ENCODE data around the gene SLK. TPM values are rescaled to one million over a fixed set of nuclear protein-coding genes. Genes with fewer than 3 reads are reported as not detected.
A peak's percentile ranks its signal among the peaks of the same experiment; 100 is the strongest.

Gene SLK
- polyA plus RNA-seq, 5 donors, result 41.9 to 72.8 (median 66.7) TPM

- no peak for DNase-seq
Observed at GRCh38 chr10:103985726-103986125, 18.8 kb downstream of the SLK start.

GRCh38 chr10:103986360-103986759, 19.4 kb downstream of the SLK start:
- no peak for DNase-seq

DNA sequence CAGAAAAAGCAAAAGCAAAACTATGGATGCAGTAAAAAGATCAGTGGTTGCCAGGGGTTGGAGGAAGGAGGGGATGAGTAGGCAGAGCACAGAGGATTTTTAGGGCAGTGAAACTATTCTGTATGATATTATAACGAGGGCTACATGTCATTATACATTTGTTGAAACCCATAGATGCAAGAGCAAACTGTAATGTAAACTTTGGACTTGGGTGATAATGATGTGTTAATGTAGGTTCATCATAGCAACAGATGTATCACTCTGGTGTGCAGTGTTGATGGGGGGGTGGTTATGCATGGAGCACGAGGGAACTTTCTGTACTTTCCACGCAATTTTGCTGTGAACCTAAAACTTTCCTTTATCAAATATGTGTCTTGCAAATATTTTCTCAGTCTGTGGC, 23.2 kb downstream of the SLK start:
- DNase-seq, result peak; percentile 49 to 55

DNA sequence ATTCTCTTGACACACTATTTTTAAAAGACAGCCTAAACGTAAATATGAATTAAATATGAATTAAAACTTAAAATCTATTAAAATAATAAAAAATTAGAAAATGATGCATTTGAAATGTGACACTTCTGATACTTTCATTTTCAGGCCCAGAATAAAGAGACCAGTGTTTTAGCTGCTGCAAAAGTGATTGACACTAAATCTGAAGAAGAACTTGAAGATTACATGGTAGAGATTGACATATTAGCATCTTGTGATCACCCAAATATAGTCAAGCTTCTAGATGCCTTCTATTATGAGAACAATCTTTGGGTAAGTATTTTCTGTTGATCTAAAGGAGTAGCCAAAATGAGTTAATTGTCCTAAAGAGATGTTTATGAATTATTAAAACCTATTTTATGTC, 23.6 kb downstream of the SLK start:
- no peak for DNase-seq

GRCh38 chr10:103991393-103992128, 24.6 kb downstream of the SLK start:
- DNase-seq, result no peak

DNA sequence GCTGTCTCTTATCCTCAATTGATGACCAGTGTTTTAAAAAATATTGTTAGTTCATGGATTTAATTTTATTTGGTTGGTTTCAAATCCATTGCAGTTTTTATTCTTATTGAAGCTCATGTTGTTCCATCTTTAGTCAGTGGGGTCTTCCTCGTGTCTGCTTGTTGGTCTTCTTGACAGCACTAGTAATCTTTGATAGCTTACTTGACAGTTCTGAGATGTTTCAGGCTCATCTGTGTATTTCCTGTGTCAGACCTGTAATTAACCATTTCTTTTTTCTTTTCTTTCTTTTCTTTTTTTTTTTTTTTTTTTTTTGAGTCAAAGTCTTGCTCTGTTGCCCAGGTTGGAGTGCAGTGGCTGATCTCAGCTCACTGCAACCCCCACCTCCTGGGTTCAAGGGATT, 28.2 kb downstream of the SLK start:
- DNase-seq, result no peak

DNA sequence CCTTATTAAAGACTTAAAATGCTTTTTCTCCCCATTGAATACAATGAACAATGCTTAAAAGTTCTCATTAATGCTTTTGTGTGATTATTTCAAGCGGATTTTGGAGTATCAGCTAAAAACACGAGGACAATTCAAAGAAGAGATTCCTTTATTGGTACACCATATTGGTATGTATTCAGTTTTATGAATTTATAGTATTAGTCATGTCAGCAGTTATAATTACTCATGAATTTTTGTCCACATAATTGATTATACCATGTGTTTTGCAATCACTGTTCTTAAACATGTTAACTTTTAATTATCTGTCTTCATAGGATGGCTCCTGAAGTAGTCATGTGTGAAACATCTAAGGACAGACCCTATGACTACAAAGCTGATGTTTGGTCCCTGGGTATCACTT, 31.9 kb downstream of the SLK start:
- no peak for DNase-seq

- DNase-seq, result no peak
Observed at GRCh38 chr10:104002911-104003310, 36.0 kb downstream of the SLK start.

DNA sequence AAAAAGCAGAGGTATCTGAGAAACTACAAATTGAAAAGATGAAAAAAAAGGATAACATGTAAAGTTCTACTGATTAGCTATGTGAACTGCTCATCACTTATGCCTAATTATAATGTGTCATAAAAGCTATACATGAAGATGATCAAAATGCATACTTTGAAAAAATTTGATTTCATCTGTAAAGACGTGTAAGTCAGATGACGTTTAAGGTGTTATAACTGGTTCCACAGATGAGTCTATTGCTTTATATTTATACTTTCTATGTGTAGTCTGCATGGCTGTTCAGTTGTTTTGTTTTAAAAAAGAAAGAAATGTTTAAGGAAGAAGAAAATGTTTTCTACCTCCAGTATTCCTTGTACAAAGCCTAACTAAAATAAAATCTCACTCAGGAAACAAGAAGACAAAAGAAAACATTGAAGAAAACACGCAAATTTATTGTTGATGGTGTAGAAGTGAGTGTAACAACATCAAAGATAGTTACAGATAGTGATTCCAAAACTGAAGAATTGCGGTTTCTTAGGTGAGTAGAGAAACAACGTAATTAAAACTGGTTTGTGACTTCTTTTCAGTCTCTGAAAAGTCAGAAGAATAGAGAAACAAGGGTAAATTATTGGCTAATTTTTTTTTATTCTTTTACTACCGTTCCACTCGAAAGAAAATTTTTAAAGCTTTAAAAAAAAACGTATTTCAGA, 38.4 kb downstream of the SLK start:
- DNase-seq, result no peak

GRCh38 chr10:104011904-104012303, 45.0 kb downstream of the SLK start:
- no peak for DNase-seq

- DNase-seq, result no peak
Observed at GRCh38 chr10:104013489-104013888, 46.5 kb downstream of the SLK start.

DNA sequence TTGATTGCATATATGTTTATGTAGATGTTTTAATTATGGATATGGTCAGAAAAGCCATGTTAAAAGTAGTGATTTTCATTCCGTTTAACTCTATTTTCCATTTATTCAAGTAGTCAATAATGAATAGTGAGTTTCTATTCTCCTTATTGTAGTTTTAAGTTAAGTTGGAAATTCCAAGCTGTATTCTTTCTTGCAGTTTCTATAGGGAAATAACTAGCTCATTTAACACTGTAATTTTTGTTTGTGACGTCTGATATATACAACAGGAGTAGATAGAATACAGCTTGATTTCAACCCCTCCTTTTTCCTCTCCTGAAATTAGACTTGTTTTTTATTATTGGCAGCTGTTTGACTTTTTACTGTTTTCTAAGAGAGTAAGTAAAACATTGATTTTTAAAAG, 47.2 kb downstream of the SLK start:
- DNase-seq, result no peak

DNA sequence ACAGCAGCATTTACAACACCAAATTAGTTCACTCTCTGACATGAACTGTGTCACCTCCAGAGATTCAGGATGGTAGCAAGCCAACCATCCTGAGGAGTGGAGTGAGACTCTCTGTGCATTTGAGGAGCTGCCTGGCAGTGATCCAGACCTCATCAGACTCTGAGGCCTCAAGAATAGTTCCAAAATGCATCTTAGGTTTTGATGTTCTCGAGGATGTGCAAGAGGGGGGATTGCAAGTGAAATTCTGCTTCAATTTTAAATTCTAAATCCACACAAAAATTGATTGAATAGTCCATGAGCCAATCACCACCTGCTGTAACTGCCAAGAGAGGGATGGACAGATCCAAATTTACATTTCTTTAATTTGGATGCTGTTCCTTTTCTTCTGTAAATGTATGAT, 49.7 kb downstream of the SLK start:
- no peak for DNase-seq

- DNase-seq, result no peak
Observed at GRCh38 chr10:104018471-104018870, 51.5 kb downstream of the SLK start.

DNA sequence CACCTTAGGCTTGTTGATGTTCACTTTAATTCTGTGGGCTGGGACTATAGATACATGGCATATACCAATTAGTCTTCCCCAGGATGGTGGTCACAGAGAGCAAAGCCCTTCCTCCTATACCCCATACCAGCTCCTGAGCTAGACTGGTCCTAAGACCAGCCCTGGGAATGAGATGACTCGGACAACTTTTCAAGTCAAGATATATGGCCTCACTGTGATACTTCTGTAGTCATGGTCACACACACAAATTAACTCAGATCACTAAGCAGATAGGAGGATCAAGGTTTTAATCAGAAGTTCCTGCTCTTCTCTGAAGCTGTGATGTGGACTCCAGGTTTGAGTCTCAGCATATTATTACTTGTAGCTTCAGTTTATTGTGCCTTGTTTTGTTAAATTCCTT, 53.1 kb downstream of the SLK start:
- DNase-seq, result no peak

DNA sequence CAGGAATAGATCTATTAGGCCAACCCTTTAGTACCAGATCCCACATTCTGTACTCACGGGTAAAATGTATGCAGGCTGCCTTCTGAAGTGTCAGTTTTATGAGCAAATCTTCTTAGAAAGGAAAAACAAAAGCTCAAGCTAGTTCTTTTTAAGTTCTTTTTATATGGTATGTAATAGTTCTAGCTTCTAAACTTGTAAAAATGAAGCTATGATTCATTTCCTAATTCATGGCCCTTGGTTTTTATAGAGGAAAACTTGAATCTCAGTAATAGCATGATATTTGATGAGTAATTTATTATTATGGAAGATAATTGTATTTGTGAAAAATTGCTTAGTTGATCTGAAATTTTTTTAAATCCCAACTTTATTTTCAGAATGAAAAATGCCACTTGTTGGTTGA, 54.3 kb downstream of the SLK start:
- DNase-seq, result no peak

- DNase-seq, result no peak
Observed at GRCh38 chr10:104022026-104022425, 55.1 kb downstream of the SLK start.

DNA sequence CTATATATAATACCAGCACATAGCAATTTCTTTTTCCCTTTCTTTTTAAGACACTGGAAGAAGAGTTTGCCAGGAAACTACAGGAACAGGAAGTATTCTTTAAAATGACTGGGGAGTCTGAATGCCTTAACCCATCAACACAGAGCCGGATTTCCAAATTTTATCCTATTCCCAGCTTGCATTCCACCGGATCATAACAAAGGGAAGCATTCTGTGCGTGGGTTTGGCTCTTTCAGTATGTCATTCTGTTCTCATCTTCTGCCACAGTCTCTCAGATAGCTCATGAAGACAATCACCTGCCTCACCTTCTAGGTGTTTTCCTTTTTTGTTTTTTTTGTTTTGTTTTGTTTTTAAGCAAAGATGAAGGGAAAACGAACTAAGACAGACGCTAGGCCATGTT, 58.6 kb downstream of the SLK start:
- DNase-seq, result no peak

DNA sequence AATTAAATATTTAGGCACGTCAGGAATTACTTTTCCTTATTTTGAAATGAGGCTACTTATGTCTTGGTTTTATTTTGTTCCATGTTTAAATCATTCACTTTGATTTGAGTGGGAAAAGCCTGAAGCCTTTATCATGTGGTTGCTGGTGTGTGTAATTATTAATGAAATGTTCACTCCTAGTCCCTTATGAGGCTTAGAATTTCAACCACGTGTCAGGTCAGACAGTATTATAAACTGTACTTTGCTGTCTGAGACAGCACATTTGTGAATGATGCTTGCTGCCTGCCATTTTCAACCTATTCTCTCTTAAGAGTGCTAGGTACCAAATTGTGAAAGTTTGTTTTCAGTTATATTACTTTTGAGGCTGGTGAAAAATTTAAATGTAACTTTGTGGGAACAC, 59.8 kb downstream of the SLK start:
- no peak for DNase-seq

GRCh38 chr10:104028146-104028545, 61.2 kb downstream of the SLK start:
- DNase-seq, result peak in 1 of 2 donors; percentile 23

DNA sequence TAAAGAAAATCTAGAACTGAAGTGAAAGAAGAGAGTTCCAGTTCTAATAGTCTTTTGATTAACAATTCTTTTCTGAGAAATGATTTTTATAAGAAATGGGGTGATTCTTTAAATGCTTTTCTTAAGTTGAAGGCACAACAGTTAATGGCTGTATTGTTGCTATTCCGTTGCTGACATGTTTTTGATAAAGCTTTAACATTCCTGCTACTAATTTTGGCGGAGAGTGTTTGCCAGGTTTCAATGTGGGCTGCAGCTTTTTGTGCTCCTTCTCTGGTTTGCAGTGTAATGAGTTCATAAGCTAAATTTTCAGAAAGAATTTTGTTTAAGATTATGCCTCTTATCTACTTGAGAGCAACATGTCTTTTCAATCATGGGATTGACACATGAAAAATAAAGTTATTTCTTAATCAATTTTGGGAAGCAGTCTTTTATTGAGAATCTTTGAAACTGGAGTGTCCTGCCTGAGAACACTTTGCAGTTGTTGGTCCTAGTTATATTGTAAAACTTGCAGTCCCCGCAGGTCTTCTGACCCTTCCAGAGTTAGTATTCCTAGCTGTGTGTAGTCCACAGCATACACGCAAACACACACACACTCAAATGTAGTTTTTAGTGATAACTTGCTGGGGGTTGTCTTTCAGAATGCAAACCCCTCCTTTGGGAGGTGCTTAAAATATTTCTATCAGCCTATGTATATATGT, 62.0 kb downstream of the SLK start:
- DNase-seq, result no peak

DNA sequence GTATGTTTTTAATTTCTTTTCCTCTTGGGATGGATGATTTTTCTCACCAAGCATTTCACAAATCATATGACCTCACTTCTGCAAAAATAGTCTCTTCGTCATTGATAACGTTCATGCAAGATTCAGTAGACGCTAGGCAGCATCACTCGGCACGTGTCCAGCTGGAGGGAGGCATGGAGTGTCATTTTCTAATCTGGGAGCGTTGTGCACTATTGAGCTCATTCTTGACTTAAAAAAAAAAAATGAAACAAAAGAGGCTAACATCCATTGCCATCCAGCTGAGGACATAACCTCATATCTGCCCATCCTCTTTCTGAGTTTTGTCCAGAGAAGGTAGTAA, 62.6 kb downstream of the SLK start:
- DNase-seq, result peak in 1 of 2 donors; percentile 20

DNA sequence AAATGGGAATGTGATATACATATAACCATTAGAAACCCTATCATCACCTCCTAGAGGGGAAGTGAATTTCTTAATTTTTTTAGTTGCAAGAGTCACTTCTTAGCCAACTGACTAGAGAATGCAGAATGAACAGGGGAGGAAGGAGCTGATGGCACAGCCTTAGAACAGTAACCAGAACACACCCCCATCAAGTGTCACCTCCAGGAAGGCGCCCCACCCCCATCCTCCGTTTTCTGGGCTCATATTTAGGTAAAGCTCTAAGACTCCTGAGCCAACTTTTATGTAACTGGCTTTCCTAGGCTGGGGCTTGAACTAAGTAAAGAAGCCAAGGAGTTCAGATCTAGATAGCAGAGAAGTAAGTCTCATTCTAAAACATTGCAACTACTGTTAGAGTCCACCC, 64.7 kb downstream of the SLK start:
- DNase-seq, result no peak

Measured in right lung (tissue), 5 donors.